Measurements from ENCODE around the gene CATSPERE. TPM values are rescaled to one million over a fixed set of nuclear protein-coding genes. Genes with fewer than 3 reads are reported as not detected.
A peak's percentile ranks its signal among the peaks of the same experiment; 100 is the strongest.
"Not testable (repeated sequence)": the region's sequence is repeated elsewhere in the genome, so short reads cannot be mapped to it uniquely, and the experiment has no call there.

The CATSPERE gene
- total and polyA plus RNA-seq, 3 experiments from 2014 or later: 0.24 to 0.68 (median 0.64) TPM

- Mint-ChIP-seq H3K36me3 (peaks cover 0 to 20% (median 4%) of the 10 kb centered on the region in 3 donors), H3K4me3 (no peak overlapping the region)
Measured at GRCh38 chr1:244653439-244654107, 192.5 kb downstream of the CATSPERE start.

DNA sequence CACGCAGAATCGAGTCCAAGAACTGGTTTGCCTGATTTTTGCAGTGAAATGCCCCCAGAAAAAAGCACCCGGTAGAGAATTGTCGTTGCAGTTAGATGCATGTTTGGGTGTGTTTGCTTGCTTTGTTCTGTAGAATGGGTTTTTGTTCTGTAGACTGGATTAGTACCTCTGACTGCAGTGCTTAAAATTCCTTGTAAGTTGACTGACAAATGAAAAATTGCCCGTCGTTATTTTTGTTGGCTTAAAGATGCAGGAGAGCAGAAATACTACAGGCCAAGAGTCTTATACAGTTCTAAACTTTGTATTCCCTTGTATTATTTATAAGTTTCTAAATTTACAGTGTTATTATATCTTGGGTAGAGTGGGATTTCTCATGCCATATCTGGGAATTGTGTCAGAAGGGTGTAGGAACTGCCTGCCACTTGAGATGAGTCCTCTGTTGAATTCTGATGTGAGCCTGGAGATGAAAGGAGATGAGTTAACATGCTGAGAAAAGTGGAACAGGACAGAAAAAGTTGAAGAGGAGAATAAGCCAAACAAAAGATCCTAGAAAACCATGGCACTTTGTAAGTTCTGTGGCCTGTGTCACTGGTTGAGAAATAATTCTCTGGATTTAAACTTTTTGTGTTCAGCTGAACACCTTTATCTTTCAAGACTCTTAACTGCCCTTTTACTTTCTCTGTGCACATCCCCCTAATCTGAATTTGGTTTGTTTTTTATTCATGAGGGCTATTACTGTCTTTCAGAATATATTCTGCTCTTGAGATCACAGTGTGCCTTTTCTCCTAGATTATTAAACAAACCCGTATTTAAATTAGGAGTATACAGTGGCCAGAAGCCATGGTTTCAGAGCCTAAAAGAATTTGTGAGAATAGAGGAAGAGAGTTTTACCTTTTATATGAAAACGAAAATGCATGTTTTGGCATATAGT is 193.3 kb downstream of the CATSPERE start:
- H3K27ac Mint-ChIP-seq: no peak overlapping the region
- ChIA-PET CTCF (interaction anchor here (0.9 kb wide), 1 partner anchor 33 kb away, joined by 4 read pairs; no protein-coding TSS in a partner anchor), POLR2A (interaction anchor here (2.0 to 2.7 kb wide), 2 partner anchors 181 to 210 kb away, joined by 13 to 27 read pairs; partner anchors contain the start of genes COX20 and HNRNPU)
- no peak for DNase-seq
- peaks cover 32 to 34% (median 34%) of the 10 kb centered on the region in 3 donors for H3K4me1 Mint-ChIP-seq
- Histone ChIP-seq H3K27ac (ENCODE audit: low read depth, low read length) (peak overlapping the region; percentile 82), H3K36me3 (ENCODE audit: insufficient read depth, low read length) (no peaks in the 10 kb centered on the region), H3K4me3 (ENCODE audit: low read length) (peak overlapping the region; percentile 72), H3K27me3 (ENCODE audit: insufficient read depth, low read length, poor library complexity, severe bottlenecking) (no peaks in the 10 kb centered on the region), H3K9me3 (ENCODE audit: low read length) (no peaks in the 10 kb centered on the region), H3K4me1 (ENCODE audit: insufficient read depth, low read length) (peaks cover 31% of the 10 kb centered on the region)
- H3K36me3 Mint-ChIP-seq: peaks cover 0 to 24% (median 5%) of the 10 kb centered on the region in 3 donors
- no peaks in the 10 kb centered on the region for H3K9me3 Mint-ChIP-seq
- no peak overlapping the region for H3K4me3 Mint-ChIP-seq
- H3K27me3 Mint-ChIP-seq: no peaks in the 10 kb centered on the region

More at GRCh38 chr1:244653439-244654107, 192.5 kb downstream of the CATSPERE start:
- peaks cover 26 to 30% (median 28%) of the 10 kb centered on the region in 3 donors for H3K4me1 Mint-ChIP-seq
- H3K4me1 ChIP-seq (ENCODE audit: insufficient read depth, low read length): peaks cover 31% of the 10 kb centered on the region
- no peaks in the 10 kb centered on the region for H3K9me3 ChIP-seq (ENCODE audit: low read length)
- no peak overlapping the region for H3K27ac Mint-ChIP-seq
- H3K9me3 Mint-ChIP-seq: no peaks in the 10 kb centered on the region
- peak in 3 of 5 donors; percentile 2 to 32 (median 7) for DNase-seq
- ChIA-PET POLR2A (interaction anchor here (0.6 to 2.7 kb wide), 4 partner anchors 179 to 210 kb away, joined by 3 to 27 read pairs (median 8); partner anchors contain the start of genes COX20 and HNRNPU), CTCF (interaction anchor here (0.9 kb wide), 1 partner anchor 32 kb away, joined by 4 read pairs; no protein-coding TSS in a partner anchor)
- H3K27ac ChIP-seq (ENCODE audit: low read depth, low read length): peak overlapping the region; percentile 82
- no peaks in the 10 kb centered on the region for H3K27me3 ChIP-seq (ENCODE audit: insufficient read depth, low read length, poor library complexity, severe bottlenecking)
- H3K27me3 Mint-ChIP-seq: no peaks in the 10 kb centered on the region
- no peaks in the 10 kb centered on the region for H3K36me3 ChIP-seq (ENCODE audit: insufficient read depth, low read length)
- H3K4me3 ChIP-seq (ENCODE audit: low read length): peak overlapping the region; percentile 72

GRCh38 chr1:244655186-244655585 is 194.1 kb downstream of the CATSPERE start:
- H3K27me3 Mint-ChIP-seq: no peaks in the 10 kb centered on the region

DNA sequence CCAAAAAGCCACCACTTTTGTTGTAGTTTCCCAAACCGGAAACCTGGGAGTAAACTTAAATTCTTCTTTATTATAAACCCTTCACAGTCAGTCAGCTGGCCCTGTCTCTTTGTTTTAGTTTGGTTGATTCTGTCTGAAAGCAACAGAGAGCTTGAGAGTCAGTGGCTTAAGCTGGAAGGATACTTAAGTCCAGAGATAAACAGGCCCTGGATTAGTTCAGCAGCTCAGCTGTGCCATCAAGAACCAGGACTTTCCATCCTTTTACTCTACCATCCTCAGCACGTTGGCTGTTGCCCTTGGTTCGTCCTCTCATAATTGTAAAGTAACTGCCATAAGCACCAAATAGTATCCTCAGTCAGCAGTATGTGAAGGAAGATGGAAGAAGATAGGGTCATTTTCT is 196.3 kb downstream of the CATSPERE start:
- peak overlapping the region in 1 of 8 donors; percentile 28 for H3K27ac Mint-ChIP-seq
- CTCF ChIA-PET: no interaction called here
- H3K36me3 Mint-ChIP-seq: peaks cover 0 to 40% (median 5%) of the 10 kb centered on the region in 3 donors

More at GRCh38 chr1:244655186-244655585, 194.1 kb downstream of the CATSPERE start:
- no peaks in the 10 kb centered on the region for H3K9me3 ChIP-seq (ENCODE audit: low read length)
- H3K27me3 ChIP-seq (ENCODE audit: insufficient read depth, low read length, poor library complexity, severe bottlenecking): no peaks in the 10 kb centered on the region
- POLR2A ChIA-PET: no interaction called here
- CTCF ChIA-PET: no interaction called here
- H3K36me3 ChIP-seq (ENCODE audit: insufficient read depth, low read length): no peaks in the 10 kb centered on the region
- H3K27ac ChIP-seq (ENCODE audit: low read depth, low read length): no peak overlapping the region
- no peak for DNase-seq
- peaks cover 35 to 37% (median 35%) of the 10 kb centered on the region in 3 donors for H3K4me1 Mint-ChIP-seq
- no peak overlapping the region for H3K27ac Mint-ChIP-seq
- no peak overlapping the region for H3K4me3 ChIP-seq (ENCODE audit: low read length)
- peaks cover 31% of the 10 kb centered on the region for H3K4me1 ChIP-seq (ENCODE audit: insufficient read depth, low read length)
- H3K4me3 Mint-ChIP-seq: no peak overlapping the region
- H3K9me3 Mint-ChIP-seq: no peaks in the 10 kb centered on the region
- H3K36me3 Mint-ChIP-seq: peaks cover 0 to 31% (median 5%) of the 10 kb centered on the region in 3 donors

DNA sequence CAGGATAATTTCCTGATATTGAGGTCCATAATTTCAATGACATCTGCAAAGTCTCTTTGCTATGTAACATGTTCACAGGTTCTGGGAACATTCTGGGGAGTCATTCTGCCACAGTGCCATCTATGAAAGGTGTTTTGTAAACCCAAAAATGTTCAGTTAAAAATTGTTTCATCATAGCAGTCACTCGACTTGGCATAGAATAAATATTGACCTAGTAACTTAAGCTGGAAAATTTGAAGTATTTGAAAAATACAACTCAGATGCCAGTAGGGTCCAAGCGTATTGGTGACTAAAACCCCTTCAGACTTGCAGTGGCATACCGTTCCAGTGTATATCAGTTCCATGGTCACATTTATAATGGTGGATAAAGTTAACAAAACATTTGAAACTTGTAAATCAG is 198.6 kb downstream of the CATSPERE start:
- H3K9me3 ChIP-seq (ENCODE audit: low read length): no peaks in the 10 kb centered on the region
- no peaks in the 10 kb centered on the region for H3K27me3 Mint-ChIP-seq
- CTCF ChIA-PET: no interaction called here
- no peaks in the 10 kb centered on the region for H3K36me3 ChIP-seq (ENCODE audit: insufficient read depth, low read length)
- no peak overlapping the region for H3K4me3 Mint-ChIP-seq
- peaks cover 36 to 44% (median 40%) of the 10 kb centered on the region in 3 donors for H3K4me1 Mint-ChIP-seq
- no peaks in the 10 kb centered on the region for H3K9me3 Mint-ChIP-seq
- no peaks in the 10 kb centered on the region for H3K27me3 ChIP-seq (ENCODE audit: insufficient read depth, low read length, poor library complexity, severe bottlenecking)
- DNase-seq: no peak
- peak overlapping the region in 1 of 8 donors; percentile 25 for H3K27ac Mint-ChIP-seq
- POLR2A ChIA-PET: no interaction called here
- no peak overlapping the region for H3K4me3 ChIP-seq (ENCODE audit: low read length)
- H3K27ac ChIP-seq (ENCODE audit: low read depth, low read length): no peak overlapping the region
- H3K36me3 Mint-ChIP-seq: peaks cover 0 to 40% (median 5%) of the 10 kb centered on the region in 3 donors
- H3K4me1 ChIP-seq (ENCODE audit: insufficient read depth, low read length): peaks cover 13% of the 10 kb centered on the region

More for the DNA sequence above, 196.3 kb downstream of the CATSPERE start:
- Mint-ChIP-seq H3K4me1 (peaks cover 27 to 34% (median 32%) of the 10 kb centered on the region in 3 donors), H3K4me3 (peak overlapping the region in 1 of 7 donors; percentile 29), H3K9me3 (no peaks in the 10 kb centered on the region), H3K27me3 (no peaks in the 10 kb centered on the region)
- no peaks in the 10 kb centered on the region for H3K36me3 ChIP-seq (ENCODE audit: insufficient read depth, low read length)
- peaks cover 25% of the 10 kb centered on the region for H3K4me1 ChIP-seq (ENCODE audit: insufficient read depth, low read length)
- no peaks in the 10 kb centered on the region for H3K9me3 ChIP-seq (ENCODE audit: low read length)
- DNase-seq: no peak
- POLR2A ChIA-PET: no interaction called here
- no peaks in the 10 kb centered on the region for H3K27me3 ChIP-seq (ENCODE audit: insufficient read depth, low read length, poor library complexity, severe bottlenecking)
- H3K4me3 ChIP-seq (ENCODE audit: low read length): no peak overlapping the region
- no peak overlapping the region for H3K27ac ChIP-seq (ENCODE audit: low read depth, low read length)

DNA sequence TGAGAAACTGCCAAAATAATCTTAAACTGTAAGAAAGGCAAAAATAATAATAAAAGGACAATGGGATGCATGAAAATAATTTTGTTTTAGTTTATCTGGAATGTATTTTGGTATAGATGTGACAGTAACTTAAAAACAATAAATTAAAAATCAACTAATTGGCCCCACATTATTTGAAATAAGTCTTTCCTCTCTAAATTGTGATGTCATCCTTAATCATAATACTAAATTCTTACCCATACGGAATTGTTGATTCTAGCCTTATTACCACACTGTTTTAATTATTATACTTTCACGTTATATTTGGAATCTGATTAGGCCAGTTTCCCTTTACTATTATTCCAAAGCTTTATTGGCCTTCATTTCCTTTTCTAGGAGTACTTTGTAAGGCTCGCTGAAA is 199.5 kb downstream of the CATSPERE start:
- H3K4me1 ChIP-seq (ENCODE audit: insufficient read depth, low read length): peaks cover 11% of the 10 kb centered on the region
- H3K4me3 Mint-ChIP-seq: no peak overlapping the region
- no peaks in the 10 kb centered on the region for H3K36me3 ChIP-seq (ENCODE audit: insufficient read depth, low read length)
- no peak overlapping the region for H3K27ac Mint-ChIP-seq
- H3K36me3 Mint-ChIP-seq: peaks cover 0 to 40% (median 5%) of the 10 kb centered on the region in 3 donors
- no peaks in the 10 kb centered on the region for H3K27me3 ChIP-seq (ENCODE audit: insufficient read depth, low read length, poor library complexity, severe bottlenecking)
- POLR2A ChIA-PET: no interaction called here
- DNase-seq: no peak
- CTCF ChIA-PET: no interaction called here
- H3K9me3 Mint-ChIP-seq: no peaks in the 10 kb centered on the region
- H3K4me3 ChIP-seq (ENCODE audit: low read length): no peak overlapping the region
- H3K9me3 ChIP-seq (ENCODE audit: low read length): no peaks in the 10 kb centered on the region
- H3K27me3 Mint-ChIP-seq: no peaks in the 10 kb centered on the region
- H3K27ac ChIP-seq (ENCODE audit: low read depth, low read length): no peak overlapping the region
- peaks cover 36 to 44% (median 40%) of the 10 kb centered on the region in 3 donors for H3K4me1 Mint-ChIP-seq

- H3K27ac ChIP-seq (ENCODE audit: low read depth, low read length); H3K27ac Mint-ChIP-seq; H3K27me3 Mint-ChIP-seq; H3K9me3 Mint-ChIP-seq; DNase-seq; H3K4me3 Mint-ChIP-seq; H3K4me3 ChIP-seq (ENCODE audit: low read length); H3K36me3 ChIP-seq (ENCODE audit: insufficient read depth, low read length); CTCF ChIA-PET; POLR2A ChIA-PET; H3K4me1 ChIP-seq (ENCODE audit: insufficient read depth, low read length); H3K9me3 ChIP-seq (ENCODE audit: low read length); H3K27me3 ChIP-seq (ENCODE audit: insufficient read depth, low read length, poor library complexity, severe bottlenecking): not testable (repeated sequence)
- Mint-ChIP-seq H3K4me1 (peaks cover 31 to 44% (median 40%) of the 10 kb centered on the region in 3 donors), H3K36me3 (peaks cover 0 to 35% (median 5%) of the 10 kb centered on the region in 3 donors)
Measured at GRCh38 chr1:244661569-244662312, 200.7 kb downstream of the CATSPERE start.

Measured in CD8-positive, alpha-beta memory T cell (primary cell).